ELR (cell line): ENCODE results near the gene UGT1A6.
"Not testable (repeated sequence)": the region's sequence is repeated elsewhere in the genome, so short reads cannot be mapped to it uniquely, and the experiment has no call there.

Experiments
- DNase-seq: peaks from one replicate; pipeline ENCODE4 v3.0.0-alpha.2; 2015; ENCODE audit warnings: low read depth

UGT1A6 gene

GRCh38 chr2:233686928-233687327 lies 5.8 kb upstream of the UGT1A6 start:
- no peak for DNase-seq

- DNase-seq, result no peak
These were observed 4.3 kb upstream of the UGT1A6 start for GRCh38 chr2:233688341-233688740.

GRCh38 chr2:233689031-233689430 lies 3.7 kb upstream of the UGT1A6 start:
- DNase-seq, result no peak

- no peak for DNase-seq
These were observed 3.2 kb upstream of the UGT1A6 start for GRCh38 chr2:233689501-233689900.

- peak; percentile 3 for DNase-seq
These were observed 2.2 kb upstream of the UGT1A6 start for GRCh38 chr2:233690444-233690843.

- no peak for DNase-seq
These were observed 952 bp upstream of the UGT1A6 start for GRCh38 chr2:233691443-233692433.

GRCh38 chr2:233693963-233694362 lies 1.3 kb downstream of the UGT1A6 start:
- DNase-seq, result no peak

- DNase-seq, result no peak
These were observed 6.0 kb downstream of the UGT1A6 start for GRCh38 chr2:233698740-233699139.

GRCh38 chr2:233699424-233700027 lies 6.8 kb downstream of the UGT1A6 start:
- no peak for DNase-seq

GRCh38 chr2:233700028-233700635 lies 7.4 kb downstream of the UGT1A6 start:
- DNase-seq, result no peak

GRCh38 chr2:233700842-233701241 lies 8.2 kb downstream of the UGT1A6 start:
- not testable (repeated sequence) for DNase-seq

- no peak for DNase-seq
These were observed 9.5 kb downstream of the UGT1A6 start for GRCh38 chr2:233702238-233702637.

- no peak for DNase-seq
These were observed 13.3 kb downstream of the UGT1A6 start for GRCh38 chr2:233705911-233706506.

GRCh38 chr2:233706720-233707119 lies 14.0 kb downstream of the UGT1A6 start:
- peak; percentile 13 for DNase-seq

GRCh38 chr2:233707940-233708644 lies 15.4 kb downstream of the UGT1A6 start:
- peak; percentile 19 for DNase-seq

- no peak for DNase-seq
These were observed 16.3 kb downstream of the UGT1A6 start for GRCh38 chr2:233708942-233709341.

GRCh38 chr2:233711312-233712008 lies 18.8 kb downstream of the UGT1A6 start:
- peak; percentile 80 for DNase-seq

- DNase-seq, result no peak
These were observed 20.0 kb downstream of the UGT1A6 start, which contains the start of gene UGT1A5 for GRCh38 chr2:233712611-233713261. TSS of gene UGT1A5 (plus strand) at chr2:233712907. CDS start at chr2:233712992, 85 bp downstream.

GRCh38 chr2:233713262-233713615 lies 20.5 kb downstream of the UGT1A6 start:
- no peak for DNase-seq

GRCh38 chr2:233714121-233714520 lies 21.4 kb downstream of the UGT1A6 start:
- DNase-seq, result peak; percentile 2

GRCh38 chr2:233718552-233718951 lies 25.9 kb downstream of the UGT1A6 start, which contains the start of gene UGT1A4:
TSS of gene UGT1A4 (plus strand) at chr2:233718736. CDS start at chr2:233718821, 85 bp downstream.
- no peak for DNase-seq
